Stimulated activated CD4-positive, alpha-beta T cell treated with anti-CD3 and anti-CD28 coated beads, Interleukin-4, amount 100 ng/mL, for 24 hours (primary cell): Measurements from ENCODE around the gene AKAP9.
"Not testable (repeated sequence)": the region's sequence is repeated elsewhere in the genome, so short reads cannot be mapped to it uniquely, and the experiment has no call there.

Experiments
- DNase-seq: peaks from one replicate; pipeline ENCODE4 v3.0.0-alpha.2; 2020

AKAP9 gene

GRCh38 chr7:92141161-92141560 lies 200.5 kb downstream of the AKAP9 start:
- no peak for DNase-seq

GRCh38 chr7:92142791-92143190 lies 202.1 kb downstream of the AKAP9 start:
- DNase-seq = not testable (repeated sequence)

- not testable (repeated sequence) for DNase-seq
These were observed 202.7 kb downstream of the AKAP9 start for GRCh38 chr7:92143192-92143880.

GRCh38 chr7:92149736-92150239 lies 209.1 kb downstream of the AKAP9 start:
- no peak for DNase-seq

GRCh38 chr7:92150450-92151017 lies 209.9 kb downstream of the AKAP9 start:
- no peak for DNase-seq

- DNase-seq = no peak
These were observed 214.6 kb downstream of the AKAP9 start for GRCh38 chr7:92155108-92155739.

- no peak for DNase-seq
These were observed 216.3 kb downstream of the AKAP9 start for GRCh38 chr7:92156990-92157389.

- DNase-seq = no peak
These were observed 218.3 kb downstream of the AKAP9 start for GRCh38 chr7:92158660-92159575.
